Measurements from ENCODE around the gene RAET1L. TPM values are rescaled to one million over a fixed set of nuclear protein-coding genes. Genes with fewer than 3 reads are reported as not detected.
A peak's percentile ranks its signal among the peaks of the same experiment; 100 is the strongest.
"Not testable (repeated sequence)": the region's sequence is repeated elsewhere in the genome, so short reads cannot be mapped to it uniquely, and the experiment has no call there.

RAET1L gene
- total and polyA plus RNA-seq, 2 donors (not counting 1 experiment from before 2014, with no cell fraction given), result not detected

DNA sequence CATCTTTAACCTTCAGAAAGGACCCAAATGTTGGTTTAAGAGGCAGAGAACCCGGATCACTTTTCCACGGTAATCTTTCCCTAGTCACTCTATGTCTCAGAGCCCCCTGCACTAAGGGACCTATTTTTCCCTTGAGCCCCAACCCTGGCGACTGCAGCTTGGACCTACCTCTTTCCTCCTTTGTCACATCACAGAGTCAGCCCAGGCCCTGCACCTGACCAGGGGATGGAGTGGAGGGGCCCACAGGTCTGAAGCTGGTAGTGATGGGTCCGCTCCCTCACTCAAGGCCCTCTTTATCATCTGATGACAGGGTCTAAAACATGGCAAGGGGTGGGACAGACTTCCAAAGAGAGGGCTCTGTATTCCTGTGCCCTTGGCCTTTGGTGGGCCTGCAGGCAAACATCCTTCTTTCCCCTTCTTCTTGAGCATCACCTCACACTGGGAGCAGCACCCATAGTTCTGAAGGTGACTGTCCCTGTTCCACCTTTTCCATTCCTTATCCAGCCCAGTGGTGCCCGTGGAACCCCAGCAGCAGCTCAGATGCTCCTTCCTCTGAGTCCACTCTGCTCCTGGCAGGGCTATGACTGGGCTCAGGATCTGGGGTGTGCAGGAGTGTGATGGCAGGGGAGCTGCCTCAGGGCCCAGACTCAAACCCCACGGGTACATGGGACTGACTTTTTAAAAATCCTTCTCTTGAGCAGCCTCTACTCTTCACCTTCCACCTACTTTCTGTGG, 6.3 kb downstream of the RAET1L start:
- ATAC-seq (ENCODE audit: low read depth), result no peak
- no peak overlapping the region for H2AFZ ChIP-seq (ENCODE audit: insufficient read depth, low read depth, low read length, poor library complexity, severe bottlenecking)

GRCh38 chr6:150017186-150017521, 8.2 kb downstream of the RAET1L start:
- H3K36me3 ChIP-seq (replicated peaks in 1 of 2; ENCODE audit: control extremely low read depth in 1 of 2, control insufficient read depth in 1 of 2, extremely low read depth in 1 of 2, insufficient read depth in 2 of 2, low read length in 1 of 2); POLR2A ChIA-PET: not testable (repeated sequence)
- TF ChIP-seq, protein P1, sequence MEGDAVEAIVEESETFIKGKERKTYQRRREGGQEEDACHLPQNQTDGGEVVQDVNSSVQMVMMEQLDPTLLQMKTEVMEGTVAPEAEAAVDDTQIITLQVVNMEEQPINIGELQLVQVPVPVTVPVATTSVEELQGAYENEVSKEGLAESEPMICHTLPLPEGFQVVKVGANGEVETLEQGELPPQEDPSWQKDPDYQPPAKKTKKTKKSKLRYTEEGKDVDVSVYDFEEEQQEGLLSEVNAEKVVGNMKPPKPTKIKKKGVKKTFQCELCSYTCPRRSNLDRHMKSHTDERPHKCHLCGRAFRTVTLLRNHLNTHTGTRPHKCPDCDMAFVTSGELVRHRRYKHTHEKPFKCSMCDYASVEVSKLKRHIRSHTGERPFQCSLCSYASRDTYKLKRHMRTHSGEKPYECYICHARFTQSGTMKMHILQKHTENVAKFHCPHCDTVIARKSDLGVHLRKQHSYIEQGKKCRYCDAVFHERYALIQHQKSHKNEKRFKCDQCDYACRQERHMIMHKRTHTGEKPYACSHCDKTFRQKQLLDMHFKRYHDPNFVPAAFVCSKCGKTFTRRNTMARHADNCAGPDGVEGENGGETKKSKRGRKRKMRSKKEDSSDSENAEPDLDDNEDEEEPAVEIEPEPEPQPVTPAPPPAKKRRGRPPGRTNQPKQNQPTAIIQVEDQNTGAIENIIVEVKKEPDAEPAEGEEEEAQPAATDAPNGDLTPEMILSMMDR (IDR thresholded peaks at IDR 0.05), result peak; percentile 44

More for the DNA sequence above, 6.3 kb downstream of the RAET1L start:
- peaks cover 0 to 38% (median 27%) of the 10 kb centered on the region in 4 experiments for H3K27me3 ChIP-seq (replicated peaks in 1 of 4; ENCODE audit: control extremely low read depth in 1 of 4, control insufficient read depth in 3 of 4, insufficient read depth in 4 of 4, low read length in 3 of 4)
- POLR2A ChIA-PET, result no interaction called here
- CTCF ChIA-PET, result interaction anchor here (0.8 to 2.8 kb wide), 5 partner anchors 10 to 179 kb away, joined by 3 to 49 read pairs (median 7); no protein-coding TSS in a partner anchor
- peaks cover 9% of the 10 kb centered on the region for H3K4me1 Mint-ChIP-seq
- intact Hi-C loops (cut with micrococcal nuclease), result loop anchor here (5.0 kb wide), 1 partner anchor 472 kb away; the partner anchor contains the start of gene PPIL4
- H4K20me1 ChIP-seq (ENCODE audit: control insufficient read depth, insufficient read depth, low read length, poor library complexity, severe bottlenecking), result no peaks in the 10 kb centered on the region
- peaks cover 12 to 13% of the 10 kb centered on the region in 2 donors for H3K4me1 ChIP-seq (ENCODE audit: control insufficient read depth in 2 of 2, insufficient read depth in 2 of 2, low read length in 2 of 2)
- no peak for TF ChIP-seq EZH2 (IDR thresholded peaks at IDR 0.05; ENCODE audit: borderline replicate concordance, insufficient read depth, low read depth, low read length, poor library complexity, severe bottlenecking)
- TF ChIP-seq, protein P1 (IDR thresholded peaks at IDR 0.05), result no peak
- no peak overlapping the region for H3K27ac Mint-ChIP-seq
- H3K9me3 Mint-ChIP-seq (ENCODE audit: insufficient read depth), result no peaks in the 10 kb centered on the region
- WGBS (ENCODE audit: insufficient coverage), result 100% methylated on average over 2 of the region's 6 CpGs
- no peak overlapping the region for H3K4me3 ChIP-seq (ENCODE audit: control extremely low read depth in 1 of 5, extremely low read depth in 1 of 5, insufficient read depth in 1 of 5, low read depth in 2 of 5, low read length in 4 of 5)
- H3K9ac ChIP-seq (ENCODE audit: low read length), result no peak overlapping the region
- H3K27me3 Mint-ChIP-seq, result peaks cover 62% of the 10 kb centered on the region
- H3K4me2 ChIP-seq (replicated peaks; ENCODE audit: low read depth, low read length, poor library complexity, severe bottlenecking), result no peak overlapping the region
- peaks cover 0 to 4% (median 0%) of the 10 kb centered on the region in 3 donors for H3K9me3 ChIP-seq (ENCODE audit: control extremely low read depth in 1 of 3, control insufficient read depth in 2 of 3, insufficient read depth in 1 of 3, low read length in 2 of 3)
- no peaks in the 10 kb centered on the region for H3K36me3 ChIP-seq (replicated peaks in 1 of 2; ENCODE audit: control extremely low read depth in 1 of 2, control insufficient read depth in 1 of 2, extremely low read depth in 1 of 2, insufficient read depth in 2 of 2, low read length in 1 of 2)
- H3K79me2 ChIP-seq (ENCODE audit: control insufficient read depth, insufficient read depth, low read length), result no peaks in the 10 kb centered on the region
- no peak overlapping the region for H3K4me3 Mint-ChIP-seq
- no peak overlapping the region for H3K27ac ChIP-seq (ENCODE audit: low read length in 2 of 2)
- no peak for DNase-seq

More at GRCh38 chr6:150017186-150017521, 8.2 kb downstream of the RAET1L start:
- H3K4me3 Mint-ChIP-seq; H4K20me1 ChIP-seq (ENCODE audit: control insufficient read depth, insufficient read depth, low read length, poor library complexity, severe bottlenecking); H3K9ac ChIP-seq (ENCODE audit: low read length); H3K9me3 Mint-ChIP-seq (ENCODE audit: insufficient read depth); H3K27ac ChIP-seq (ENCODE audit: low read length in 2 of 2); H3K79me2 ChIP-seq (ENCODE audit: control insufficient read depth, insufficient read depth, low read length); H3K4me2 ChIP-seq (replicated peaks; ENCODE audit: low read depth, low read length, poor library complexity, severe bottlenecking); H3K4me3 ChIP-seq (ENCODE audit: control extremely low read depth in 1 of 5, extremely low read depth in 1 of 5, insufficient read depth in 1 of 5, low read depth in 2 of 5, low read length in 4 of 5); H2AFZ ChIP-seq (ENCODE audit: insufficient read depth, low read depth, low read length, poor library complexity, severe bottlenecking); H3K27ac Mint-ChIP-seq; ATAC-seq (ENCODE audit: low read depth); DNase-seq; H3K9me3 ChIP-seq (ENCODE audit: control extremely low read depth in 1 of 3, control insufficient read depth in 2 of 3, insufficient read depth in 1 of 3, low read length in 2 of 3): not testable (repeated sequence)
- CTCF ChIA-PET, result interaction anchor here (0.7 to 2.8 kb wide), 20 partner anchors 8 to 378 kb away, joined by 3 to 49 read pairs (median 5); no protein-coding TSS in a partner anchor
- H3K27me3 Mint-ChIP-seq, result peaks cover 65% of the 10 kb centered on the region
- intact Hi-C loops (cut with micrococcal nuclease), result loop anchor here (2.0 to 5.0 kb wide), 2 partner anchors 152 to 470 kb away; partner anchors contain the start of genes LRP11 and PPIL4
- H3K27me3 ChIP-seq (replicated peaks in 1 of 4; ENCODE audit: control extremely low read depth in 1 of 4, control insufficient read depth in 3 of 4, insufficient read depth in 4 of 4, low read length in 3 of 4), result peaks cover 0 to 49% (median 36%) of the 10 kb centered on the region in 4 experiments
- WGBS (ENCODE audit: insufficient coverage), result 0% methylated on average over 4 of the region's 5 CpGs
- peaks cover 12 to 13% of the 10 kb centered on the region in 2 donors for H3K4me1 ChIP-seq (ENCODE audit: control insufficient read depth in 2 of 2, insufficient read depth in 2 of 2, low read length in 2 of 2)
- H3K4me1 Mint-ChIP-seq, result peaks cover 13% of the 10 kb centered on the region

All from B cell (primary cell).